Measurements from ENCODE around the gene SORL1-AS1.

GRCh38 chr11:121448431-121448941 lies 4.3 kb downstream of the SORL1-AS1 start:
- TF ChIP-seq POLR2AphosphoS5 (IDR thresholded peaks at IDR 0.05; ENCODE audit: borderline replicate concordance, low read depth, low read length) (no peak), EZH2 (IDR thresholded peaks at IDR 0.05) (no peak)

Data from SK-N-MC (cell line).